Subcutaneous abdominal adipose tissue (tissue), 5 donors: ENCODE data around the gene TMEM179.

Experiments used
- H3K27ac ChIP-seq: one replicate; pipeline ENCODE4 v1.7.0; 2013; ENCODE audit warnings: low read depth, mild to moderate bottlenecking, inconsistent platforms, low read length, moderate library complexity
- H3K27me3 ChIP-seq, 5 donors: one replicate each; pipeline ENCODE4 v1.7.0; 2013; ENCODE audit warnings: low read length in 5 of 5, inconsistent platforms in 1 of 5; ENCODE audit not compliant: control insufficient read depth in 5 of 5, insufficient read depth in 4 of 5
- H3K36me3 ChIP-seq, 5 donors: one replicate each; pipeline ENCODE4 v1.7.0; 2013; ENCODE audit warnings: low read length in 5 of 5; ENCODE audit not compliant: control insufficient read depth in 5 of 5, insufficient read depth in 5 of 5
- H3K4me1 ChIP-seq, 5 donors: one replicate each; pipeline ENCODE4 v1.7.0; 2013; ENCODE audit warnings: low read length in 5 of 5, mild to moderate bottlenecking in 3 of 5, moderate library complexity in 1 of 5; ENCODE audit not compliant: control insufficient read depth in 5 of 5, insufficient read depth in 5 of 5
- H3K4me3 ChIP-seq, 5 donors: one replicate each; pipeline ENCODE4 v1.7.0; 2013; ENCODE audit warnings: low read length in 5 of 5, low read depth in 1 of 5
- H3K9ac ChIP-seq, 5 donors: one replicate each; pipeline ENCODE4 v1.7.0; 2013; ENCODE audit warnings: low read length in 5 of 5, mild to moderate bottlenecking in 4 of 5, moderate library complexity in 3 of 5
- H3K9me3 ChIP-seq, 5 donors: one replicate each; pipeline ENCODE4 v1.7.0; 2013; ENCODE audit warnings: low read length in 5 of 5; ENCODE audit not compliant: control insufficient read depth in 5 of 5
- donor health status: healthy.
- donor health status: healthy.
- donor health status: healthy.
- donor health status: healthy.
- donor health status: healthy.

TMEM179 gene

DNA sequence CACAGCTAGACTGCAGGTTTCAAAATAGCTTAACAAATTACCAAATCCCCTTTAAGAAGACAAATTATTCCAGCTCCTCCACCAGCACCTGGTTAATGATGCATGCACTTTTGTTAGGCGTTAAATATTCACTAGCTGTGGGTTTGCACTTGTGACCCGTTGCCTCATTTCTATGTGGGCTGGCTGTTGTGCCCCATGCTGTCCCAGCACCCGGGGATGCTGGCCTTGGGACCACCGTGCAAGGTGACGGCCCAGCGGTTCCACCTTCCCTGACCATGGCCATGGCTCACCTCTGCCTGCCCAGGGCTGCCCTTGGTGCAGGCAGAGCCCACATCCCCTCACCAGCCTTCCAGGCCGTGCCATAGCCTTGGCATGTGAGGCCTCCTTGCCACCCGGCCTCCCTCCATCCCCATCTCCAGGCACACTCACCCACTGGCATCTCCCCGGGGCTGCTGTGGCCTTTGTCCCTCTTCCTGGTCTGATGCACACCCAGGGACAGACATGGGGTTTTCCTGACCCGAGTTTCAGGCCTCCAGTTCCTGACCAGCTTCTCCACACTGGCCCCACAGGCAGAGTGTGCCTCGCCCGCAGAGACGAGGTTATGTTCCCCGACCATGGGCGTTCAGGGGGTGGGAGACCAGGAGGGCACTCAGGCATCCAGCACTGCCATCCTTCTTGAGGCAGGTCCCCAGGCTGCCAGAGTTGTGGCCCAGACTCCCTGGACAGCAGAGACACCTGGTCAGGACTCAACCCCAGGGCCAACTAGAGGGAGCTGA, 45.4 kb downstream of the TMEM179 start:
- Histone ChIP-seq H3K9me3 (no peaks in the 10 kb centered on the region), H3K36me3 (no peaks in the 10 kb centered on the region), H3K27me3 (peaks cover 3 to 22% (median 20%) of the 10 kb centered on the region in 5 donors), H3K9ac (no peak overlapping the region), H3K4me1 (peaks cover 0 to 12% (median 10%) of the 10 kb centered on the region in 5 donors), H3K27ac (no peak overlapping the region), H3K4me3 (no peak overlapping the region)

- H3K9me3 ChIP-seq = no peaks in the 10 kb centered on the region
- H3K9ac ChIP-seq = no peak overlapping the region
- no peak overlapping the region for H3K4me3 ChIP-seq
- peaks cover 0 to 4% (median 2%) of the 10 kb centered on the region in 5 donors for H3K4me1 ChIP-seq
- no peaks in the 10 kb centered on the region for H3K36me3 ChIP-seq
- H3K27ac ChIP-seq = no peak overlapping the region
- peaks cover 3 to 25% (median 20%) of the 10 kb centered on the region in 5 donors for H3K27me3 ChIP-seq
Observed at GRCh38 chr14:104558231-104559027, 46.1 kb downstream of the TMEM179 start.

DNA sequence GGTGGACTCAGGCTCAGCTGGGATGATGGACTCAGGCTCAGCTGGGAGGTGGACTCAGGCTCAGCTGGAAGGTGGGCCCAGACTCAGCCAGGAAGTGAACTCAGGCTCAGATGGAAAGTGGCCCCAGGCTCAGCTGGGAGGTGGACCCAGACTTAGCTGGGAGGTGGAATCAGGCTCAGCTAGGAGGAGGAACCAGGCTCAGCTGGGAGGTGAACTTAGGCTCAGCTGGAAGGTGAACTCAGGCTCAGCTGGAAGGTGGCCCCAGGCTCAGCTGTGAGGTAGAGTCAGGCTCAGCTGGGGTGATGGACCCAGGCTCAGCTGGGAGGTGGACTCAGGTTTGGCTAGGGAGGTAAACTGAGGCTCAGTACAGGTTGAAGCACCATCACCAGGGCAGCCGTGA, 46.8 kb downstream of the TMEM179 start:
- peaks cover 3 to 30% (median 24%) of the 10 kb centered on the region in 5 donors for H3K27me3 ChIP-seq
- H3K27ac ChIP-seq = no peak overlapping the region
- H3K36me3 ChIP-seq = no peaks in the 10 kb centered on the region
- H3K9ac ChIP-seq = no peak overlapping the region
- no peaks in the 10 kb centered on the region for H3K9me3 ChIP-seq
- no peaks in the 10 kb centered on the region for H3K4me1 ChIP-seq
- H3K4me3 ChIP-seq = no peak overlapping the region

- H3K27me3 ChIP-seq = peaks cover 3 to 35% (median 28%) of the 10 kb centered on the region in 5 donors
- H3K36me3 ChIP-seq = no peaks in the 10 kb centered on the region
Observed at GRCh38 chr14:104557086-104557485, 47.5 kb downstream of the TMEM179 start.

GRCh38 chr14:104556256-104557021, 48.1 kb downstream of the TMEM179 start:
- Histone ChIP-seq H3K27ac (no peak overlapping the region), H3K27me3 (peaks cover 3 to 41% (median 27%) of the 10 kb centered on the region in 5 donors), H3K9ac (no peak overlapping the region), H3K9me3 (no peaks in the 10 kb centered on the region), H3K4me1 (no peaks in the 10 kb centered on the region), H3K4me3 (no peak overlapping the region), H3K36me3 (no peaks in the 10 kb centered on the region)

More at GRCh38 chr14:104557086-104557485, 47.5 kb downstream of the TMEM179 start:
- no peak overlapping the region for H3K4me3 ChIP-seq
- no peaks in the 10 kb centered on the region for H3K9me3 ChIP-seq
- no peak overlapping the region for H3K27ac ChIP-seq
- H3K9ac ChIP-seq = no peak overlapping the region
- no peaks in the 10 kb centered on the region for H3K4me1 ChIP-seq

DNA sequence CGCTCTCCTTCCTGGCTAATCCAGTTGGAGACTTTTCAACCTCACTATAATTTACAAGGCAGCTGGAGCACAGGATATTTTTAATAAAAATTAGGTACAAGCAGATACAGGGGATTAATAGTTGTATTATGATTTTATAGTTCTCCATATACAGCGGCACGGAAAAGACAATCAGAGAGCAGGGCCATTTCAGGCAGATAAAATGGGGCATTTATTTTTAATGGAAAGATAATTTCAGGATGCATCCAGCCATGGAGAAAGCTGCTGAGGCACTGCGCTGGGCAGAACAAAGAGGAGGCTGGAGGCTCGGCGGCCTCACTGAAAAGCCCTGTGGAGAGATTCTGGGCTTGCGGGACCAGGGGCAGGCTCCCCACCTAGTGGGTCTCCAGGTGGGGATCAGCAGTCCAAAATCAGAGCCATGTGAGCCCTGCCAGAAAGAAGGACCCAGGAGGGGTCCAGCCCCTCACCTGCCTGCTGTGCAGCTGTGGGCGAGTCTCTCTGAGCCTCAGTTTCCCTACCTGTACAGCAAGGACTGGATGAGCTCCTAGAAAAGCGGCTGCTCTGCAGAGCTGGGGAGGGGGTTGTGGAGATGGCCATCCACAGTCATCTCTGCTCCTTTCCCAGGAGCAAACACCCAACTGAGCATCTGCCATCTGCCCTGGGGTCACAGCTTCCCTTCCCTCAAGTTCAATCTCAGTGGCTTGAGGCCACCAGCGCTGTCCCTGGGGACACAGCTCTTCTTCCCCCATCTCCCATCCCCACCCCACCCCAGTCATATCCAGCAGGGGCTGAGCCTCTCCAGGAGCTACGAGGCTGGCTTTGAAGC, 48.9 kb downstream of the TMEM179 start:
- no peaks in the 10 kb centered on the region for H3K4me1 ChIP-seq
- H3K36me3 ChIP-seq = no peaks in the 10 kb centered on the region
- peaks cover 7 to 46% (median 24%) of the 10 kb centered on the region in 5 donors for H3K27me3 ChIP-seq
- H3K9ac ChIP-seq = no peak overlapping the region
- no peaks in the 10 kb centered on the region for H3K9me3 ChIP-seq
- no peak overlapping the region for H3K27ac ChIP-seq
- H3K4me3 ChIP-seq = no peak overlapping the region

- H3K9me3 ChIP-seq = peaks cover 2 to 8% (median 6%) of the 10 kb centered on the region in 5 donors
- H3K4me1 ChIP-seq = no peaks in the 10 kb centered on the region
- no peak overlapping the region for H3K9ac ChIP-seq
- H3K36me3 ChIP-seq = no peaks in the 10 kb centered on the region
- H3K27ac ChIP-seq = no peak overlapping the region
- H3K4me3 ChIP-seq = no peak overlapping the region
- peaks cover 7 to 46% (median 23%) of the 10 kb centered on the region in 5 donors for H3K27me3 ChIP-seq
Observed at GRCh38 chr14:104554608-104555429, 49.8 kb downstream of the TMEM179 start.

- no peaks in the 10 kb centered on the region for H3K4me1 ChIP-seq
- H3K36me3 ChIP-seq = no peaks in the 10 kb centered on the region
- no peak overlapping the region for H3K27ac ChIP-seq
- peaks cover 7 to 46% (median 24%) of the 10 kb centered on the region in 5 donors for H3K27me3 ChIP-seq
- H3K9me3 ChIP-seq = peaks cover 2 to 9% (median 6%) of the 10 kb centered on the region in 5 donors
- H3K4me3 ChIP-seq = no peak overlapping the region
- no peak overlapping the region for H3K9ac ChIP-seq
Observed at GRCh38 chr14:104554088-104554607, 50.4 kb downstream of the TMEM179 start.
